C4-2B (cell line): Measurements from ENCODE around the gene EZH1.

Experiments
- H3K27ac ChIP-seq: fragments of 450-650 bp; 2 replicates; pipeline ENCODE4 v1.5.1; 2017
- CTCF ChIP-seq: fragments of 450-650 bp; conservative IDR thresholded peaks from 2 replicates; pipeline ENCODE4 v1.5.1; 2017; ENCODE audit warnings: mild to moderate bottlenecking
- ZFX ChIP-seq: fragments of 450-650 bp; IDR thresholded peaks from 2 replicates; pipeline ENCODE4 v1.6.1; 2017

Gene EZH1

GRCh38 chr17:42665581-42666001 is 79.2 kb downstream of the EZH1 start:
- no peak overlapping the region for H3K27ac ChIP-seq
- no peak for TF ChIP-seq ZFX
- no peak for TF ChIP-seq CTCF

- TF ChIP-seq CTCF = no peak
- TF ChIP-seq ZFX = no peak
- peak overlapping the region; percentile 8; the same call in 1 of the 2 replicates for H3K27ac ChIP-seq
Observed at GRCh38 chr17:42660692-42661345, 84.0 kb downstream of the EZH1 start.

GRCh38 chr17:42659932-42660274 is 84.9 kb downstream of the EZH1 start:
- H3K27ac ChIP-seq = peak overlapping the region; percentile 68

GRCh38 chr17:42659079-42659931 is 85.5 kb downstream of the EZH1 start, which contains the start of gene TUBG2:
TUBG2 (plus strand) TSS chr17:42659284; CDS start chr17:42659504, 220 bp downstream.
- TF ChIP-seq CTCF (no peak), ZFX (peak; percentile 61; the same call in 1 of the 2 replicates)
- H3K27ac ChIP-seq = peak within 1 kb of the TSS; percentile 68

- no peak for TF ChIP-seq ZFX
- TF ChIP-seq CTCF = no peak
- no peak overlapping the region for H3K27ac ChIP-seq
Observed at GRCh38 chr17:42657824-42658588, 86.8 kb downstream of the EZH1 start.

- no peak overlapping the region for H3K27ac ChIP-seq
- no peak for TF ChIP-seq ZFX
- no peak for TF ChIP-seq CTCF
Observed at GRCh38 chr17:42655528-42655927, 89.3 kb downstream of the EZH1 start.

- no peak overlapping the region for H3K27ac ChIP-seq
- TF ChIP-seq ZFX = no peak
- no peak for TF ChIP-seq CTCF
Observed at GRCh38 chr17:42653179-42654124, 91.4 kb downstream of the EZH1 start.
